Peyer's patch (tissue), 4 donors: Measurements from ENCODE around the gene COPS2. TPM values are rescaled to one million over a fixed set of nuclear protein-coding genes. Genes with fewer than 3 reads are reported as not detected.

Source experiments
- DNase-seq, 3 donors: peaks; one replicate each; pipeline ENCODE4 v3.0.0-alpha.2; 2017 to 2019
- H3K27ac ChIP-seq, 4 donors: fragments of 200-600 bp; sonication (generic); one replicate each; pipeline ENCODE4 v1.5.1; 2016 to 2019
- H3K27me3 ChIP-seq, 2 donors: fragments of 200-600 bp; sonication (generic); one replicate each; pipeline ENCODE4 v1.5.1; 2019
- H3K36me3 ChIP-seq, 3 donors: fragments of 200-600 bp; sonication (generic); one replicate each; pipeline ENCODE4 v1.5.1; 2016 to 2019
- H3K4me1 ChIP-seq, 4 donors: fragments of 200-600 bp; sonication (generic); one replicate each; pipeline ENCODE4 v1.5.1; 2016 to 2019
- H3K4me3 ChIP-seq, 4 donors: fragments of 200-600 bp; sonication (generic); 1 replicate in 3 of 4; 2 replicates in 1 of 4; pipeline ENCODE4 v1.5.1; 2016 to 2019; ENCODE audit warnings: mild to moderate bottlenecking in 1 of 4
- H3K9me3 ChIP-seq, 4 donors: fragments of 200-600 bp; sonication (generic); one replicate each; pipeline ENCODE4 v1.5.1; 2016 to 2019; ENCODE audit warnings: mild to moderate bottlenecking in 1 of 4
- POLR2A ChIP-seq, 2 donors: fragments of 450-650 bp; IDR thresholded peaks; one replicate each; pipeline ENCODE4 v1.5.1; 2017; ENCODE audit warnings: antibody characterized with exemption in 2 of 2, mild to moderate bottlenecking in 2 of 2, moderate library complexity in 2 of 2
- total RNA-seq, 4 donors: library from RNA; depleted of rRNA; stranded (reverse); fragments of >200 nt; gene quantifications; one replicate each; pipeline ENCODE4 v1.1.0, GENCODE V29; 2016
- TF ChIP-seq, protein P1 (sequence below), 6 experiments: fragments of 450-650 bp in 4 of 6; fragments of 200-600 bp in 2 of 6; sonication (generic) in 1 of 6; IDR thresholded peaks; one replicate each; pipeline ENCODE4 v1.5.1; 2017 to 2019; ENCODE audit warnings: antibody characterized with exemption in 6 of 6, mild to moderate bottlenecking in 3 of 6, moderate library complexity in 1 of 6

COPS2 gene
- total RNA-seq, 4 donors from 2014 or later, result 31.5 to 50.6 (median 39.0) TPM

DNA sequence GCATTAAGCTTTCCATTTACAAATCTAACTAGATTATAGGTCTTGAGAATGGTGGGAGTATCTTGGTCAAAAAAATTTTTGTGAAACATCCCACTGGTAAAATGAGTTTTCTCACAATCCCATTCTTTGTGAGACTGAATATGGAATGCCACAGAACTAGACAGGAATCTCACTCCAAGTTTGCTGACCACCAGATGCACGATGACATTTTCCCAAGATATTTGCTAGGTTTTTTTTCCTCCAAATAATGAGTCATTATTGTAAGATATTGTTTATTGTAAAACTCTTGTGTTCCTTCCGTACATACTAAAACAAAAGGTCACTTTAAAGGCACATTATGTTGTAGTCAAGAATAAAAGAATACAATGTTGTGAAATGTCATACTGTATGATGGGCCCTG, 53.9 kb downstream of the COPS2 start:
- TF ChIP-seq, protein P1, sequence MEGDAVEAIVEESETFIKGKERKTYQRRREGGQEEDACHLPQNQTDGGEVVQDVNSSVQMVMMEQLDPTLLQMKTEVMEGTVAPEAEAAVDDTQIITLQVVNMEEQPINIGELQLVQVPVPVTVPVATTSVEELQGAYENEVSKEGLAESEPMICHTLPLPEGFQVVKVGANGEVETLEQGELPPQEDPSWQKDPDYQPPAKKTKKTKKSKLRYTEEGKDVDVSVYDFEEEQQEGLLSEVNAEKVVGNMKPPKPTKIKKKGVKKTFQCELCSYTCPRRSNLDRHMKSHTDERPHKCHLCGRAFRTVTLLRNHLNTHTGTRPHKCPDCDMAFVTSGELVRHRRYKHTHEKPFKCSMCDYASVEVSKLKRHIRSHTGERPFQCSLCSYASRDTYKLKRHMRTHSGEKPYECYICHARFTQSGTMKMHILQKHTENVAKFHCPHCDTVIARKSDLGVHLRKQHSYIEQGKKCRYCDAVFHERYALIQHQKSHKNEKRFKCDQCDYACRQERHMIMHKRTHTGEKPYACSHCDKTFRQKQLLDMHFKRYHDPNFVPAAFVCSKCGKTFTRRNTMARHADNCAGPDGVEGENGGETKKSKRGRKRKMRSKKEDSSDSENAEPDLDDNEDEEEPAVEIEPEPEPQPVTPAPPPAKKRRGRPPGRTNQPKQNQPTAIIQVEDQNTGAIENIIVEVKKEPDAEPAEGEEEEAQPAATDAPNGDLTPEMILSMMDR (IDR thresholded peaks at IDR 0.05), result no peak
- TF ChIP-seq POLR2A (IDR thresholded peaks at IDR 0.05), result no peak
- Histone ChIP-seq H3K4me1 (no peaks in the 10 kb centered on the region), H3K36me3 (peaks cover 0 to 5% (median 0%) of the 10 kb centered on the region in 3 donors), H3K4me3 (no peak overlapping the region), H3K27ac (no peak overlapping the region), H3K9me3 (no peaks in the 10 kb centered on the region), H3K27me3 (no peaks in the 10 kb centered on the region)
- DNase-seq, result no peak

GRCh38 chr15:49096090-49096750, 59.2 kb downstream of the COPS2 start:
- H3K4me1 ChIP-seq, result no peaks in the 10 kb centered on the region
- H3K4me3 ChIP-seq, result no peak overlapping the region
- H3K9me3 ChIP-seq, result no peaks in the 10 kb centered on the region
- no peaks in the 10 kb centered on the region for H3K36me3 ChIP-seq
- no peak overlapping the region for H3K27ac ChIP-seq
- H3K27me3 ChIP-seq, result no peaks in the 10 kb centered on the region
- peak in 2 of 3 donors; percentile 48 to 51 for DNase-seq
- TF ChIP-seq, protein P1 (IDR thresholded peaks at IDR 0.05), result no peak
- TF ChIP-seq POLR2A (IDR thresholded peaks at IDR 0.05), result no peak

GRCh38 chr15:49094923-49095322, 60.5 kb downstream of the COPS2 start:
- H3K4me3 ChIP-seq, result no peak overlapping the region

GRCh38 chr15:49093252-49094105, 61.9 kb downstream of the COPS2 start:
- H3K4me1 ChIP-seq, result no peaks in the 10 kb centered on the region
- no peaks in the 10 kb centered on the region for H3K27me3 ChIP-seq
- no peaks in the 10 kb centered on the region for H3K9me3 ChIP-seq
- no peak overlapping the region for H3K27ac ChIP-seq
- TF ChIP-seq, protein P1 (IDR thresholded peaks at IDR 0.05), result no peak
- no peak for TF ChIP-seq POLR2A (IDR thresholded peaks at IDR 0.05)
- H3K36me3 ChIP-seq, result no peaks in the 10 kb centered on the region
- no peak for DNase-seq
- no peak overlapping the region for H3K4me3 ChIP-seq

More at GRCh38 chr15:49094923-49095322, 60.5 kb downstream of the COPS2 start:
- DNase-seq, result no peak
- TF ChIP-seq POLR2A (IDR thresholded peaks at IDR 0.05), result no peak
- TF ChIP-seq, protein P1 (IDR thresholded peaks at IDR 0.05), result no peak
- no peak overlapping the region for H3K27ac ChIP-seq
- no peaks in the 10 kb centered on the region for H3K4me1 ChIP-seq
- H3K36me3 ChIP-seq, result no peaks in the 10 kb centered on the region
- no peaks in the 10 kb centered on the region for H3K9me3 ChIP-seq
- no peaks in the 10 kb centered on the region for H3K27me3 ChIP-seq

- Histone ChIP-seq H3K36me3 (no peaks in the 10 kb centered on the region), H3K27ac (no peak overlapping the region), H3K4me3 (no peak overlapping the region), H3K4me1 (no peaks in the 10 kb centered on the region), H3K27me3 (no peaks in the 10 kb centered on the region), H3K9me3 (no peaks in the 10 kb centered on the region)
- TF ChIP-seq POLR2A (IDR thresholded peaks at IDR 0.05), result no peak
- TF ChIP-seq, protein P1 (IDR thresholded peaks at IDR 0.05), result no peak
- no peak for DNase-seq
These were observed 66.4 kb downstream of the COPS2 start for GRCh38 chr15:49088996-49089395.
